Measurements from ENCODE around the gene GAGE12G. TPM values are rescaled to one million over a fixed set of nuclear protein-coding genes. Genes with fewer than 3 reads are reported as not detected.
"Not testable (repeated sequence)": the region's sequence is repeated elsewhere in the genome, so short reads cannot be mapped to it uniquely, and the experiment has no call there.

The GAGE12G gene
- total RNA-seq (2021), result not detected in 2 replicates
- not detected for Bru-seq, nascent RNA
- BruChase-seq, experiment 1, labeled RNA remaining after a 2-hour chase, result not detected
- BruChase-seq, experiment 2, labeled RNA remaining after a 6-hour chase, result not detected
- long read RNA-seq, result 0 reads

GRCh38 chrX:49570100-49570499 is at the start of gene GAGE12G:
Gene GAGE12G (plus strand): TSS chrX:49570400. CDS start chrX:49571555, 1,155 bp downstream.
- DNase-seq (ENCODE audit: low spot score); H3K27me3 ChIP-seq (replicated peaks; ENCODE audit: insufficient read depth, low read depth, low read length, poor library complexity); intact Hi-C loops (cut with micrococcal nuclease; ENCODE audit: unreplicated experiment); H3K4me1 ChIP-seq (ENCODE audit: insufficient read depth, low read length, poor library complexity, severe bottlenecking); H3K4me3 ChIP-seq (ENCODE audit: low read depth, low read length, poor library complexity, severe bottlenecking); H3K36me3 ChIP-seq (ENCODE audit: insufficient read depth, low read length, poor library complexity, severe bottlenecking); H3K9me3 ChIP-seq (ENCODE audit: low read depth, low read length, poor library complexity, severe bottlenecking); BruUV-seq (replicated peaks); H3K27ac ChIP-seq (ENCODE audit: low read depth, low read length, poor library complexity, severe bottlenecking); POLR2A ChIA-PET (ENCODE audit: low non-redundant PET); CTCF ChIA-PET: not testable (repeated sequence)

DNA sequence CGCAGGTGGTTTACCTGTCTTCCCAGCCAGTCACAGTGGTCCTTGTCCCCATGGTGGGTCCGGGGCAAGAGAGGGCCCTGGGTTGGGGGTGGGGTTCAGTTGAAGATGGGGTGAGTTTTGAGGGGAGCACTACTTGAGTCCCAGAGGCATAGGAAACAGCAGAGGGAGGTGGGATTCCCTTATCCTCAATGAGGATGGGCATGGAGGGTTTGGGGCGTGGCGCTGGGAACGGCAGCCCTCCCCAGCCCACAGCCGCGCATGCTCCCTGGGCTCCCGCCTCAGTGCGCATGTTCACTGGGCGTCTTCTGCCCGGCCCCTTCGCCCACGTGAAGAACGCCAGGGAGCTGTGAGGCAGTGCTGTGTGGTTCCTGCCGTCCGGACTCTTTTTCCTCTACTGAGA is 38.3 kb upstream of the GAGE12G start, which contains the start of gene GAGE12C:
Gene GAGE12C (plus strand): TSS at position 301 of the 400 bp plus-strand sequence. CDS start 1,155 bp downstream, outside the sequence.
- intact Hi-C loops (cut with micrococcal nuclease; ENCODE audit: unreplicated experiment); H3K36me3 ChIP-seq (ENCODE audit: insufficient read depth, low read length, poor library complexity, severe bottlenecking); BruUV-seq (replicated peaks); H3K4me1 ChIP-seq (ENCODE audit: insufficient read depth, low read length, poor library complexity, severe bottlenecking); CTCF ChIA-PET; H3K27ac ChIP-seq (ENCODE audit: low read depth, low read length, poor library complexity, severe bottlenecking); H3K4me3 ChIP-seq (ENCODE audit: low read depth, low read length, poor library complexity, severe bottlenecking); POLR2A ChIA-PET (ENCODE audit: low non-redundant PET); H3K9me3 ChIP-seq (ENCODE audit: low read depth, low read length, poor library complexity, severe bottlenecking); H3K27me3 ChIP-seq (replicated peaks; ENCODE audit: insufficient read depth, low read depth, low read length, poor library complexity); DNase-seq (ENCODE audit: low spot score): not testable (repeated sequence)

DNA sequence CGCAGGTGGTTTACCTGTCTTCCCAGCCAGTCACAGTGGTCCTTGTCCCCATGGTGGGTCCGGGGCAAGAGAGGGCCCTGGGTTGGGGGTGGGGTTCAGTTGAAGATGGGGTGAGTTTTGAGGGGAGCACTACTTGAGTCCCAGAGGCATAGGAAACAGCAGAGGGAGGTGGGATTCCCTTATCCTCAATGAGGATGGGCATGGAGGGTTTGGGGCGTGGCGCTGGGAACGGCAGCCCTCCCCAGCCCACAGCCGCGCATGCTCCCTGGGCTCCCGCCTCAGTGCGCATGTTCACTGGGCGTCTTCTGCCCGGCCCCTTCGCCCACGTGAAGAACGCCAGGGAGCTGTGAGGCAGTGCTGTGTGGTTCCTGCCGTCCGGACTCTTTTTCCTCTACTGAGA is 28.8 kb upstream of the GAGE12G start, which contains the start of gene GAGE12D:
Gene GAGE12D (plus strand): TSS at position 301 of the 400 bp plus-strand sequence. CDS start 1,155 bp downstream, outside the sequence.
- H3K9me3 ChIP-seq (ENCODE audit: low read depth, low read length, poor library complexity, severe bottlenecking); DNase-seq (ENCODE audit: low spot score); BruUV-seq (replicated peaks); intact Hi-C loops (cut with micrococcal nuclease; ENCODE audit: unreplicated experiment); H3K27ac ChIP-seq (ENCODE audit: low read depth, low read length, poor library complexity, severe bottlenecking); H3K27me3 ChIP-seq (replicated peaks; ENCODE audit: insufficient read depth, low read depth, low read length, poor library complexity); CTCF ChIA-PET; H3K4me1 ChIP-seq (ENCODE audit: insufficient read depth, low read length, poor library complexity, severe bottlenecking); POLR2A ChIA-PET (ENCODE audit: low non-redundant PET); H3K4me3 ChIP-seq (ENCODE audit: low read depth, low read length, poor library complexity, severe bottlenecking); H3K36me3 ChIP-seq (ENCODE audit: insufficient read depth, low read length, poor library complexity, severe bottlenecking): not testable (repeated sequence)

DNA sequence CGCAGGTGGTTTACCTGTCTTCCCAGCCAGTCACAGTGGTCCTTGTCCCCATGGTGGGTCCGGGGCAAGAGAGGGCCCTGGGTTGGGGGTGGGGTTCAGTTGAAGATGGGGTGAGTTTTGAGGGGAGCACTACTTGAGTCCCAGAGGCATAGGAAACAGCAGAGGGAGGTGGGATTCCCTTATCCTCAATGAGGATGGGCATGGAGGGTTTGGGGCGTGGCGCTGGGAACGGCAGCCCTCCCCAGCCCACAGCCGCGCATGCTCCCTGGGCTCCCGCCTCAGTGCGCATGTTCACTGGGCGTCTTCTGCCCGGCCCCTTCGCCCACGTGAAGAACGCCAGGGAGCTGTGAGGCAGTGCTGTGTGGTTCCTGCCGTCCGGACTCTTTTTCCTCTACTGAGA is 19.2 kb upstream of the GAGE12G start, which contains the start of gene GAGE12E:
Gene GAGE12E (plus strand): TSS at position 301 of the 400 bp plus-strand sequence. CDS start 1,155 bp downstream, outside the sequence.
- H3K4me3 ChIP-seq (ENCODE audit: low read depth, low read length, poor library complexity, severe bottlenecking); BruUV-seq (replicated peaks): not testable (repeated sequence)

GRCh38 chrX:49560542-49560941 is 9.7 kb upstream of the GAGE12G start, which contains the start of gene GAGE12F:
Gene GAGE12F (plus strand): TSS chrX:49560842. CDS start chrX:49561997, 1,155 bp downstream.
- POLR2A ChIA-PET (ENCODE audit: low non-redundant PET); BruUV-seq (replicated peaks): not testable (repeated sequence)

More for the DNA sequence above, 19.2 kb upstream of the GAGE12G start, which contains the start of gene GAGE12E:
- H3K27ac ChIP-seq (ENCODE audit: low read depth, low read length, poor library complexity, severe bottlenecking); intact Hi-C loops (cut with micrococcal nuclease; ENCODE audit: unreplicated experiment); H3K27me3 ChIP-seq (replicated peaks; ENCODE audit: insufficient read depth, low read depth, low read length, poor library complexity); H3K4me1 ChIP-seq (ENCODE audit: insufficient read depth, low read length, poor library complexity, severe bottlenecking); H3K36me3 ChIP-seq (ENCODE audit: insufficient read depth, low read length, poor library complexity, severe bottlenecking); H3K9me3 ChIP-seq (ENCODE audit: low read depth, low read length, poor library complexity, severe bottlenecking); CTCF ChIA-PET; POLR2A ChIA-PET (ENCODE audit: low non-redundant PET); DNase-seq (ENCODE audit: low spot score): not testable (repeated sequence)

DNA sequence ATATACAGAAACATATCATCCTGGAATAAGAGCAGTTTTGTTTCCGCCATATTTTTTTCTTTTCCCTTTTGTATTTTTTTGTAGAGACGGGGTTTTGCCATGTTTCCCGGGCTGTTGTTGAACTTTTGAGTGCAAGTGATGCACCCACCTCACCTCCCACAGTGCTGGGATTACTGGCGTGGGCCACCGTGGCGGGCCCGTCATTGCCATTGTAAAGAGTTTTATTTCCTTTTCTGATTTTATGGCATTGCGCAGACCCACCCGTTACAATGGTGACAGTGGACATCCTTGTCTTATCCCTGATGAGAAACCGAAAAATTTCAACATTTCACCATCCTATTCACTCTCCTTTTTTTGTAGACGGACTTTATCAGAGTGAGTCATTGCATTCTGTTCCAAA is 1.5 kb upstream of the GAGE12G start:
- H3K36me3 ChIP-seq (ENCODE audit: insufficient read depth, low read length, poor library complexity, severe bottlenecking); CTCF ChIA-PET; intact Hi-C loops (cut with micrococcal nuclease; ENCODE audit: unreplicated experiment); H3K4me3 ChIP-seq (ENCODE audit: low read depth, low read length, poor library complexity, severe bottlenecking); H3K27ac ChIP-seq (ENCODE audit: low read depth, low read length, poor library complexity, severe bottlenecking); H3K27me3 ChIP-seq (replicated peaks; ENCODE audit: insufficient read depth, low read depth, low read length, poor library complexity); H3K4me1 ChIP-seq (ENCODE audit: insufficient read depth, low read length, poor library complexity, severe bottlenecking); BruUV-seq (replicated peaks); H3K9me3 ChIP-seq (ENCODE audit: low read depth, low read length, poor library complexity, severe bottlenecking); DNase-seq (ENCODE audit: low spot score); POLR2A ChIA-PET (ENCODE audit: low non-redundant PET): not testable (repeated sequence)

More at GRCh38 chrX:49560542-49560941, 9.7 kb upstream of the GAGE12G start, which contains the start of gene GAGE12F:
- H3K27ac ChIP-seq (ENCODE audit: low read depth, low read length, poor library complexity, severe bottlenecking); H3K36me3 ChIP-seq (ENCODE audit: insufficient read depth, low read length, poor library complexity, severe bottlenecking); intact Hi-C loops (cut with micrococcal nuclease; ENCODE audit: unreplicated experiment); CTCF ChIA-PET; H3K27me3 ChIP-seq (replicated peaks; ENCODE audit: insufficient read depth, low read depth, low read length, poor library complexity); H3K9me3 ChIP-seq (ENCODE audit: low read depth, low read length, poor library complexity, severe bottlenecking); H3K4me1 ChIP-seq (ENCODE audit: insufficient read depth, low read length, poor library complexity, severe bottlenecking); DNase-seq (ENCODE audit: low spot score); H3K4me3 ChIP-seq (ENCODE audit: low read depth, low read length, poor library complexity, severe bottlenecking): not testable (repeated sequence)

- DNase-seq (ENCODE audit: low spot score); H3K27ac ChIP-seq (ENCODE audit: low read depth, low read length, poor library complexity, severe bottlenecking); intact Hi-C loops (cut with micrococcal nuclease; ENCODE audit: unreplicated experiment); H3K4me3 ChIP-seq (ENCODE audit: low read depth, low read length, poor library complexity, severe bottlenecking); H3K9me3 ChIP-seq (ENCODE audit: low read depth, low read length, poor library complexity, severe bottlenecking); POLR2A ChIA-PET (ENCODE audit: low non-redundant PET); H3K4me1 ChIP-seq (ENCODE audit: insufficient read depth, low read length, poor library complexity, severe bottlenecking); BruUV-seq (replicated peaks); CTCF ChIA-PET; H3K27me3 ChIP-seq (replicated peaks; ENCODE audit: insufficient read depth, low read depth, low read length, poor library complexity); H3K36me3 ChIP-seq (ENCODE audit: insufficient read depth, low read length, poor library complexity, severe bottlenecking): not testable (repeated sequence)
Measured at GRCh38 chrX:49569152-49569551, 1.0 kb upstream of the GAGE12G start.

DNA sequence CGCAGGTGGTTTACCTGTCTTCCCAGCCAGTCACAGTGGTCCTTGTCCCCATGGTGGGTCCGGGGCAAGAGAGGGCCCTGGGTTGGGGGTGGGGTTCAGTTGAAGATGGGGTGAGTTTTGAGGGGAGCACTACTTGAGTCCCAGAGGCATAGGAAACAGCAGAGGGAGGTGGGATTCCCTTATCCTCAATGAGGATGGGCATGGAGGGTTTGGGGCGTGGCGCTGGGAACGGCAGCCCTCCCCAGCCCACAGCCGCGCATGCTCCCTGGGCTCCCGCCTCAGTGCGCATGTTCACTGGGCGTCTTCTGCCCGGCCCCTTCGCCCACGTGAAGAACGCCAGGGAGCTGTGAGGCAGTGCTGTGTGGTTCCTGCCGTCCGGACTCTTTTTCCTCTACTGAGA is 9.4 kb downstream of the GAGE12G start, which contains the start of gene GAGE12H:
Gene GAGE12H (plus strand): TSS at position 301 of the 400 bp plus-strand sequence. CDS start 1,155 bp downstream, outside the sequence.
- DNase-seq (ENCODE audit: low spot score); POLR2A ChIA-PET (ENCODE audit: low non-redundant PET); CTCF ChIA-PET: not testable (repeated sequence)

More for the DNA sequence above, 9.4 kb downstream of the GAGE12G start, which contains the start of gene GAGE12H:
- H3K27ac ChIP-seq (ENCODE audit: low read depth, low read length, poor library complexity, severe bottlenecking); BruUV-seq (replicated peaks); H3K9me3 ChIP-seq (ENCODE audit: low read depth, low read length, poor library complexity, severe bottlenecking); H3K36me3 ChIP-seq (ENCODE audit: insufficient read depth, low read length, poor library complexity, severe bottlenecking); H3K4me3 ChIP-seq (ENCODE audit: low read depth, low read length, poor library complexity, severe bottlenecking); H3K4me1 ChIP-seq (ENCODE audit: insufficient read depth, low read length, poor library complexity, severe bottlenecking); H3K27me3 ChIP-seq (replicated peaks; ENCODE audit: insufficient read depth, low read depth, low read length, poor library complexity); intact Hi-C loops (cut with micrococcal nuclease; ENCODE audit: unreplicated experiment): not testable (repeated sequence)

Data from A673 (cell line).